ENCODE measurements around the gene KRTAP5-3.
A peak's percentile ranks its signal among the peaks of the same experiment; 100 is the strongest.

KRTAP5-3 gene

DNA sequence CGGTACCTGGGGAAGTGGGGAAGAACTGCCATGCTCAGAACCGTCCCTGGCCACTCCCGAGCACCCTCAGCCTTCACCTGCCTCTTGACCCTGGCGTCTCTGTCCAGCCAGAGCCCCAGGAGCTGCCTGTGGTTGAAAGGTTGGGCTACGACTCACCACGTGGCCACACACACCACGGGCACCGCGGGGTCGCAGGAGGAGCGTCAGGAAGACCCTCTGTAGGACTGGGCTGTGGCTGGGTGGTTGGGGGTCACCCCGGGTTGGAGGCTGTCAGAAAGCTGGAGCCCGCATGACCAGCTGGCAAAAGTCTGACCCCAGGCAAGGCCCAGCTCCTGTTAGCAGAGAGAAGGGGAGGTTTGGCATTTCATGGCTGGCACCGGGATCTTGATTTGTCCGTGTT lies 32.8 kb upstream of the KRTAP5-3 start:
- TF ChIP-seq TAF1 (IDR thresholded peaks at IDR 0.05; ENCODE audit: low read depth) (no peak), ZBTB7A (IDR thresholded peaks at IDR 0.05; ENCODE audit: low read depth) (no peak), MAX (IDR thresholded peaks at IDR 0.05) (no peak), NFIC (IDR thresholded peaks at IDR 0.05) (no peak), EGR1 (IDR thresholded peaks at IDR 0.05) (no peak), REST (IDR thresholded peaks at IDR 0.05; ENCODE audit: low read depth) (no peak), CREB1 (IDR thresholded peaks at IDR 0.05; ENCODE audit: low read depth) (no peak), CEBPB (IDR thresholded peaks at IDR 0.05) (no peak), TCF12 (IDR thresholded peaks at IDR 0.05; ENCODE audit: low read depth) (no peak), RAD21 (IDR thresholded peaks at IDR 0.05; ENCODE audit: low read depth) (no peak), YY1 (IDR thresholded peaks at IDR 0.05; ENCODE audit: low read depth) (no peak)

GRCh38 chr11:1640076-1640946 lies 32.0 kb upstream of the KRTAP5-3 start:
- TF ChIP-seq EP300 (IDR thresholded peaks at IDR 0.05; ENCODE audit: borderline replicate concordance) = no peak
- peak; percentile 26; the same call in 1 of the 2 replicates for TF ChIP-seq RAD21 (IDR thresholded peaks at IDR 0.05; ENCODE audit: low read depth)
- no peak for TF ChIP-seq NFIC (IDR thresholded peaks at IDR 0.05)
- TF ChIP-seq TCF12 (IDR thresholded peaks at IDR 0.05; ENCODE audit: low read depth) = no peak

DNA sequence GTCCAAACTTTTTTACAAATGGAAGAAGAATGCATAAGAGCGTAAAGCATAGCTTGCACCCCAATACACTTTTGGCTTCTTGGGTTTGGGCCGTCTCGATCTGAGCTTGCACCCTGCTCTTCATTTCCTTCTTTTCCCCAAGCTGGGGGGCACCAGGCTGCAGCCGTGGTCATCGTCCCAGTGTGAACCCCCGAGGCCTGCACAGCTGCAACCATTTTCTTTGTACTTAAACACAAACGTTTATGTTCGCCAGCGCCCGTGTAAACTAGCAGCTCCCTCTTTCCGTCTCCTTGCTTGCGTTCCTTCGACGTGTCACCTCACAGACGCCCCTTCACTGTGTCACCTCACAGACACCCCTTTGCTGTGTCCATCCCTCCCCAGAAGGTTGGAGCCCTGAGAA lies 31.4 kb upstream of the KRTAP5-3 start:
- TF ChIP-seq NFIC (IDR thresholded peaks at IDR 0.05) = no peak
- TF ChIP-seq EP300 (IDR thresholded peaks at IDR 0.05; ENCODE audit: borderline replicate concordance) = no peak
- TF ChIP-seq REST (IDR thresholded peaks at IDR 0.05; ENCODE audit: low read depth) = no peak
- no peak for TF ChIP-seq YY1 (IDR thresholded peaks at IDR 0.05; ENCODE audit: low read depth)
- no peak for TF ChIP-seq TCF12 (IDR thresholded peaks at IDR 0.05; ENCODE audit: low read depth)
- no peak for TF ChIP-seq CEBPB (IDR thresholded peaks at IDR 0.05)
- no peak for TF ChIP-seq EGR1 (IDR thresholded peaks at IDR 0.05)
- no peak for TF ChIP-seq ZBTB7A (IDR thresholded peaks at IDR 0.05; ENCODE audit: low read depth)
- TF ChIP-seq, protein P1, sequence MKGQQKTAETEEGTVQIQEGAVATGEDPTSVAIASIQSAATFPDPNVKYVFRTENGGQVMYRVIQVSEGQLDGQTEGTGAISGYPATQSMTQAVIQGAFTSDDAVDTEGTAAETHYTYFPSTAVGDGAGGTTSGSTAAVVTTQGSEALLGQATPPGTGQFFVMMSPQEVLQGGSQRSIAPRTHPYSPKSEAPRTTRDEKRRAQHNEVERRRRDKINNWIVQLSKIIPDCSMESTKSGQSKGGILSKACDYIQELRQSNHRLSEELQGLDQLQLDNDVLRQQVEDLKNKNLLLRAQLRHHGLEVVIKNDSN (IDR thresholded peaks at IDR 0.05) = no peak
- TF ChIP-seq TAF1 (IDR thresholded peaks at IDR 0.05; ENCODE audit: low read depth) = no peak
- no peak for TF ChIP-seq RAD21 (IDR thresholded peaks at IDR 0.05; ENCODE audit: low read depth)
- no peak for TF ChIP-seq MAX (IDR thresholded peaks at IDR 0.05)
- TF ChIP-seq FOXM1 (IDR thresholded peaks at IDR 0.05; ENCODE audit: borderline replicate concordance, low read depth) = no peak

- TF ChIP-seq EGR1 (IDR thresholded peaks at IDR 0.05) (no peak), RAD21 (IDR thresholded peaks at IDR 0.05; ENCODE audit: low read depth) (no peak), FOXM1 (IDR thresholded peaks at IDR 0.05; ENCODE audit: borderline replicate concordance, low read depth) (no peak), TAF1 (IDR thresholded peaks at IDR 0.05; ENCODE audit: low read depth) (no peak), REST (IDR thresholded peaks at IDR 0.05; ENCODE audit: low read depth) (no peak), NFIC (IDR thresholded peaks at IDR 0.05) (no peak), EP300 (IDR thresholded peaks at IDR 0.05; ENCODE audit: borderline replicate concordance) (no peak), TCF12 (IDR thresholded peaks at IDR 0.05; ENCODE audit: low read depth) (no peak), MAX (IDR thresholded peaks at IDR 0.05) (no peak), YY1 (IDR thresholded peaks at IDR 0.05; ENCODE audit: low read depth) (no peak), TEAD4 (IDR thresholded peaks at IDR 0.05) (no peak), CREB1 (IDR thresholded peaks at IDR 0.05; ENCODE audit: low read depth) (no peak), ZBTB7A (IDR thresholded peaks at IDR 0.05; ENCODE audit: low read depth) (no peak)
- TF ChIP-seq, protein P1 (IDR thresholded peaks at IDR 0.05) = no peak
These were observed 30.9 kb upstream of the KRTAP5-3 start for GRCh38 chr11:1639102-1639620.
